ENCODE results near the gene CDH23. TPM values are rescaled to one million over a fixed set of nuclear protein-coding genes. Genes with fewer than 3 reads are reported as not detected.

Gene CDH23
- total and polyA plus RNA-seq, 2 experiments from 2014 or later: 0.08 TPM; not detected in 1

DNA sequence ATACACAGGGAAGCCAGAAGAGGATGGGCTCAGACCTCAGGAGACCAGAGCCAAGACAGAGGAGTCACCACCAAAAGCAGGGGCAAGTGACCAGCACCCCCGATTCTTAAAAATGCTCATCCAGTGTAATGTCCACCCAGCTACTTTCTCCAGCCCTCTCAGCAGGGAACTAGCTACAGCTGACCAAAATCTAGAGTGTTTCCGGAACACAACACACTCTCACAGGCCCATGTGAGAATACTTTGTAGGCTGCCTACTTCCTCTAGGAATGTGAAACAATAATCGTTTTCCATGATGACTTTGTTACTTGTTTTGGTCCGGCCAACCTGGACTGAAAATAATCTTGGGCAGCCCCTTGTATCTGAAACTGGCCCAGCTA is 439.9 kb downstream of the CDH23 start:
- in situ Hi-C loops (cut with MboI): no loop called here
- peaks cover 9% of the 10 kb centered on the region; the same call in 1 of the 2 replicates for H3K36me3 ChIP-seq (ENCODE audit: low read depth)
- H4K20me1 ChIP-seq (ENCODE audit: insufficient read depth): peaks cover 28% of the 10 kb centered on the region
- H3K4me1 ChIP-seq (ENCODE audit: insufficient read depth): peaks cover 62% of the 10 kb centered on the region
- 35 to 41% methylated on average over 4 of the region's 4 CpGs for WGBS, 2 experiments (ENCODE audit: low coverage in 1 of 2, low lambda C conversion rate in 2 of 2, missing lambda C conversion rate in 2 of 2)
- H3K9ac ChIP-seq: peak overlapping the region; percentile 47
- H3K27ac ChIP-seq: peak overlapping the region; percentile 83
- H3K4me2 ChIP-seq (ENCODE audit: unreplicated experiment): peak overlapping the region; percentile 70
- TF ChIP-seq EZH2 (IDR thresholded peaks at IDR 0.05; ENCODE audit: insufficient read depth, poor library complexity, severe bottlenecking): no peak
- H3K9me3 ChIP-seq (ENCODE audit: low read depth): no peaks in the 10 kb centered on the region
- no peak for DNase-seq
- H3K79me2 ChIP-seq (ENCODE audit: insufficient read depth): peaks cover 92% of the 10 kb centered on the region
- H3K4me3 ChIP-seq: no peak overlapping the region
- H3K27me3 ChIP-seq (replicated peaks; ENCODE audit: insufficient read depth): no peaks in the 10 kb centered on the region
- H3F3A ChIP-seq (ENCODE audit: insufficient read depth): peaks cover 85% of the 10 kb centered on the region
- no peak overlapping the region for H2AFZ ChIP-seq
- no peaks in the 10 kb centered on the region for H3K9me2 ChIP-seq (ENCODE audit: insufficient read depth)

DNA sequence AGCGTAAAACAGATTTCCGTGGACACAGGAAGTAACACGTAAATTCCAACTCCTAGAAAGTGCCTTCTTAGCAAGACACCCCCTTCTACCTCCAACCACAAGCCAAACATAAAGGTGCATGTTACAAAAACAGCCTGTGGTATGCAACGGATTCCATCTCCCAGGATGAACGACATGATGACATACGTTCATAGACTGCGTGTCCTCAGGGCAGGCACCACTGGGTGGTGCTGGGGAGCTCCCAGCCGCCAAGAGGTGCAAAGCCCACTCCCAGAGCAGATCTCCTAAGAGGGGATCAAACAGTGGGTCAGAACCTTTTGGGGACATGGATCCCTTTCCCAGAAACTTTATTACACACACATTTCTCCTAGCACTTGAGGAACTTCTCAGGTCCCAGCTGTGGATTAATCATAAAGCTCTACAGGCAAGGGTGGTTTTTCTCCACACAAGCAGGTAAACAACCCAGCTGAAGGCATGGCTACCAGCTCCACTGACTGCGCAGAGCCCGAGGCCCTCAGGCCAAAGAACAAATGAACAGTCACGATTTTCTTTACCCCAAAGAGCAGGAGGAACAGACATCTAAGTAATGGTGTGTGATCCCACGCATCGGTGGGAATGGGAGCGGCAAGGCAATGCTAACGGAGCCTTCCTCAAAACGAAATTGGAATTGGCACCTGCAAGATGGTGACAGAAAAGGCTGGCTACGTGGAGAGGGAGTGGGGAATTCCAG is 440.5 kb downstream of the CDH23 start:
- Histone ChIP-seq H3K36me3 (ENCODE audit: low read depth) (0 out of 2 replicates have a peak, but pooled peaks cover 2% of the 10 kb centered on the region), H3K27ac (peak overlapping the region; percentile 83), H3K79me2 (ENCODE audit: insufficient read depth) (peaks cover 92% of the 10 kb centered on the region), H3K4me3 (no peak overlapping the region), H3K9me3 (ENCODE audit: low read depth) (no peaks in the 10 kb centered on the region), H3K9ac (peak overlapping the region; percentile 47), H3K9me2 (ENCODE audit: insufficient read depth) (no peaks in the 10 kb centered on the region), H3K27me3 (replicated peaks; ENCODE audit: insufficient read depth) (no peaks in the 10 kb centered on the region), H4K20me1 (ENCODE audit: insufficient read depth) (peaks cover 25% of the 10 kb centered on the region), H2AFZ (no peak overlapping the region), H3K4me1 (ENCODE audit: insufficient read depth) (peaks cover 62% of the 10 kb centered on the region), H3F3A (ENCODE audit: insufficient read depth) (peaks cover 82% of the 10 kb centered on the region), H3K4me2 (ENCODE audit: unreplicated experiment) (peak overlapping the region; percentile 70)
- in situ Hi-C loops (cut with MboI): no loop called here
- no peak for DNase-seq
- TF ChIP-seq EZH2phosphoT487 (IDR thresholded peaks at IDR 0.05; ENCODE audit: insufficient read depth, low read depth) (no peak), EZH2 (IDR thresholded peaks at IDR 0.05; ENCODE audit: insufficient read depth, poor library complexity, severe bottlenecking) (no peak)
- 76 to 78% methylated on average over 17 of the region's 17 CpGs for WGBS, 2 experiments (ENCODE audit: low coverage in 1 of 2, low lambda C conversion rate in 2 of 2, missing lambda C conversion rate in 2 of 2)

DNA sequence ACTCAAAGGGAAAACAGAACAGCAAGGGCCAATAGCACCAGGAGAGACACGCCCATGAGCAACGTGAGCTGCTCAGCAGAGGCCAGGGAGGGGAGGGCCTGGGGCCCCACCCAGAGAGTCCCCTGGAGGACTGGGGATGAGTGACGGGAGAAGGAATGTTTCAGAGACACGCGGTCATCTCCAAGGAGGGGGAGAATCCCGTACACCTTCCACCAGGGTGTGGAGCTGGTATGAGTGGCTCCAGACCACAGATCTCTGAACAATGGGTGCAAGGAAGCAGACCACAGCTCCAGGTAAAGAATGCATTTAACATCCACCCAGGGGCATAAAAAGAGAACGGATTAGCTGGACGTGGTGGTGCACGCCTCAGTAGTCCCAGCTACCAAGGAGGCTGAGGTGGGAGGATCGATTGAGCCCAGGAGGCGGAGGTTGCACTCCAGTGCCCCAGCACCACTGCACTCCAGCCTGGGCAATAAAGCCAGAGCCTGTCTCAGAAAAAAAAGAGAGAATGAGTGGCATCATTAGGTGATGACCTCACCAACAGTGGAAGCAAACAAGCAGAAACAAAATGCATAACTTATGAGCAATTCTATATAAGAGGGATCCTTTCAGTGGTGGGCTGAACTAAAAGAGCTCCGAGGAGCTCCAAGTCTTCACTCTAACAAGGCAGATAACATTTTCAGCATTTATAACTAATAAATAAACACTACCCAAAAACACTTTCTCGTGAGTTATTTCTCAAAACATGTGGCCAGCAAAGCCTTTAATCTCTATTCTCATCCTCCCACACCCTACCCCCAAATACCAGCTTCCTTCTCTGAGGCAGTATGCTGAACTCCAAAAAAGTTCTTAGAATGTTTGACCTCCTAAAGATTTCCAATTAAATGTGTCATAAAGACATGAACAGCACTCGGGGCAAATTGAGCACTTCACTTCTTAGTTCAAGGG is 441.8 kb downstream of the CDH23 start:
- Histone ChIP-seq H2AFZ (no peak overlapping the region), H3F3A (ENCODE audit: insufficient read depth) (peaks cover 73% of the 10 kb centered on the region), H3K4me1 (ENCODE audit: insufficient read depth) (peaks cover 62% of the 10 kb centered on the region), H3K4me3 (peak overlapping the region; percentile 7; the same call in 1 of the 2 replicates), H4K20me1 (ENCODE audit: insufficient read depth) (peaks cover 25% of the 10 kb centered on the region), H3K4me2 (ENCODE audit: unreplicated experiment) (peak overlapping the region; percentile 15), H3K9me3 (ENCODE audit: low read depth) (no peaks in the 10 kb centered on the region), H3K27me3 (replicated peaks; ENCODE audit: insufficient read depth) (no peaks in the 10 kb centered on the region), H3K36me3 (ENCODE audit: low read depth) (no peaks in the 10 kb centered on the region), H3K9me2 (ENCODE audit: insufficient read depth) (no peaks in the 10 kb centered on the region), H3K79me2 (ENCODE audit: insufficient read depth) (peaks cover 92% of the 10 kb centered on the region), H3K27ac (peak overlapping the region; percentile 83), H3K9ac (peak overlapping the region; percentile 34)
- in situ Hi-C loops (cut with MboI): no loop called here
- TF ChIP-seq EZH2phosphoT487 (IDR thresholded peaks at IDR 0.05; ENCODE audit: insufficient read depth, low read depth) (no peak), EZH2 (IDR thresholded peaks at IDR 0.05; ENCODE audit: insufficient read depth, poor library complexity, severe bottlenecking) (no peak)
- peak; percentile 84 for DNase-seq
- WGBS, 2 experiments (ENCODE audit: low coverage in 1 of 2, low lambda C conversion rate in 2 of 2, missing lambda C conversion rate in 2 of 2): 28 to 30% methylated on average over 14 of the region's 14 CpGs

DNA sequence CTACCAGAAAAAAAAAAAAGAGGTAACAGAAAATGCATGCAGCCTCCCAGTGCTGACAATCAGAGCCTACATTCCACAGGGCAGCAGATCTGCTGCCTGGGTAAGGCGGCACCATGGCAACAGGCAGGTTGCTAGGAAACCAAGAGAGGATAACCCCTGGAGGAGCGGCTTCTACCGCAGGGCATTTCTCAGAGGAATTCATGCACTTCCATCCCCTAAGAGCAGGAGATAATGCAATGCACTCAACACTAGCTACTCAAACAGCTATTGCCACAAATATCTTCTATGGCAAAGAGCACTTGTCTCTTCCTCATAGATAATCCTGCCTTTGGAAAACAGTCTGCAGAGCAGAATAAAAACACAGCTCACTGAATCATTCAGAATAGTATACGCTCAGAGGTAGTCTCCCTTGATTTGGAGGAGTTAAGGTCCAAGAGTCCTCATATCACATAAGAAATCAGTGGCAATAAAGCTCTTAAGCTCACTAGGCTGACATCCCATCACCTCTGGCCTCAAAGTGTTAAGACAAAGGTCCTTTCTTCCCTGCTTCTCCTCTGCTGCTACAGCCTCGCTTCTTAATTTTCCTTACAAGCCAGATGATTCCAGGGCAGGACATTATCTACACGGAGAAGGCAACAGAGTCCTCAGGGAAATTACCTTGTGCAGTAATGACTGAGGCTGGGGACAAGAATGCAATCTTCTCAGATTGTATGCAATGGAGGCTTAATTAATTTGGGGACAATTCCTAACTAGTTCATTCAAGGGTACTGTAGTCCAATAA is 443.6 kb downstream of the CDH23 start:
- Histone ChIP-seq H3K79me2 (ENCODE audit: insufficient read depth) (peaks cover 93% of the 10 kb centered on the region), H3F3A (ENCODE audit: insufficient read depth) (peaks cover 57% of the 10 kb centered on the region), H3K4me1 (ENCODE audit: insufficient read depth) (peaks cover 54% of the 10 kb centered on the region), H2AFZ (no peak overlapping the region), H3K27ac (peak overlapping the region; percentile 83), H3K4me3 (peak overlapping the region; percentile 29; the same call in 1 of the 2 replicates), H3K27me3 (replicated peaks; ENCODE audit: insufficient read depth) (no peaks in the 10 kb centered on the region), H3K4me2 (ENCODE audit: unreplicated experiment) (peak overlapping the region; percentile 15), H3K36me3 (ENCODE audit: low read depth) (no peaks in the 10 kb centered on the region), H4K20me1 (ENCODE audit: insufficient read depth) (peaks cover 23% of the 10 kb centered on the region), H3K9ac (peak overlapping the region; percentile 34), H3K9me2 (ENCODE audit: insufficient read depth) (no peaks in the 10 kb centered on the region), H3K9me3 (ENCODE audit: low read depth) (no peaks in the 10 kb centered on the region)
- in situ Hi-C loops (cut with MboI): no loop called here
- TF ChIP-seq EZH2 (IDR thresholded peaks at IDR 0.05; ENCODE audit: insufficient read depth, poor library complexity, severe bottlenecking): no peak
- no peak for TF ChIP-seq EZH2phosphoT487 (IDR thresholded peaks at IDR 0.05; ENCODE audit: insufficient read depth, low read depth)
- DNase-seq: peak; percentile 91
- 20 to 22% methylated on average over 6 of the region's 6 CpGs for WGBS, 2 experiments (ENCODE audit: low coverage in 1 of 2, low lambda C conversion rate in 2 of 2, missing lambda C conversion rate in 2 of 2)

Measured in GM23248 (cell line).